Amniotic epithelial cell (primary cell): ENCODE data around the gene IL12RB1.

Source experiments
- DNase-seq: peaks from one replicate; pipeline ENCODE4 v3.0.0-alpha.2; 2010; ENCODE audit warnings: low read depth

Gene IL12RB1

GRCh38 chr19:18086590-18087138 is at the start of gene IL12RB1:
TSS of gene IL12RB1 (minus strand) at chr19:18086934. CDS start at chr19:18086823, 111 bp downstream.
- no peak for DNase-seq

- DNase-seq, result peak; percentile 12
Measured at GRCh38 chr19:18135712-18136584, 49.2 kb upstream of the IL12RB1 start.

GRCh38 chr19:18131841-18132596 is 45.3 kb upstream of the IL12RB1 start:
- DNase-seq, result no peak

- no peak for DNase-seq
Measured at GRCh38 chr19:18130523-18131242, 43.9 kb upstream of the IL12RB1 start.

GRCh38 chr19:18128805-18129204 is 42.1 kb upstream of the IL12RB1 start:
- no peak for DNase-seq

- DNase-seq, result no peak
Measured at GRCh38 chr19:18128044-18128443, 41.3 kb upstream of the IL12RB1 start.

- no peak for DNase-seq
Measured at GRCh38 chr19:18126097-18126496, 39.4 kb upstream of the IL12RB1 start.

- DNase-seq, result no peak
Measured at GRCh38 chr19:18123819-18124218, 37.1 kb upstream of the IL12RB1 start.

GRCh38 chr19:18122860-18123795 is 36.4 kb upstream of the IL12RB1 start:
- no peak for DNase-seq

GRCh38 chr19:18122424-18122823 is 35.7 kb upstream of the IL12RB1 start:
- no peak for DNase-seq

- no peak for DNase-seq
Measured at GRCh38 chr19:18121166-18121565, 34.4 kb upstream of the IL12RB1 start.

- DNase-seq, result no peak
Measured at GRCh38 chr19:18120127-18120526, 33.4 kb upstream of the IL12RB1 start.

- DNase-seq, result no peak
Measured at GRCh38 chr19:18119717-18120105, 33.0 kb upstream of the IL12RB1 start.

- no peak for DNase-seq
Measured at GRCh38 chr19:18119013-18119716, 32.4 kb upstream of the IL12RB1 start.

- DNase-seq, result no peak
Measured at GRCh38 chr19:18118420-18119012, 31.8 kb upstream of the IL12RB1 start.

GRCh38 chr19:18117692-18118378 is 31.1 kb upstream of the IL12RB1 start:
- DNase-seq, result peak; percentile 58

GRCh38 chr19:18117364-18117691 is 30.6 kb upstream of the IL12RB1 start:
- no peak for DNase-seq

GRCh38 chr19:18114483-18114882 is 27.7 kb upstream of the IL12RB1 start:
- no peak for DNase-seq

GRCh38 chr19:18113827-18114226 is 27.1 kb upstream of the IL12RB1 start:
- no peak for DNase-seq
